ENCODE data around the gene LAMC2. TPM values are rescaled to one million over a fixed set of nuclear protein-coding genes. Genes with fewer than 3 reads are reported as not detected.

The LAMC2 gene
- total and polyA plus RNA-seq, 9 of the 15 experiments (the other 6 are each of a cell fraction or from before 2014, with no cell fraction given): 0.02 to 0.03 TPM; not detected in 7

DNA sequence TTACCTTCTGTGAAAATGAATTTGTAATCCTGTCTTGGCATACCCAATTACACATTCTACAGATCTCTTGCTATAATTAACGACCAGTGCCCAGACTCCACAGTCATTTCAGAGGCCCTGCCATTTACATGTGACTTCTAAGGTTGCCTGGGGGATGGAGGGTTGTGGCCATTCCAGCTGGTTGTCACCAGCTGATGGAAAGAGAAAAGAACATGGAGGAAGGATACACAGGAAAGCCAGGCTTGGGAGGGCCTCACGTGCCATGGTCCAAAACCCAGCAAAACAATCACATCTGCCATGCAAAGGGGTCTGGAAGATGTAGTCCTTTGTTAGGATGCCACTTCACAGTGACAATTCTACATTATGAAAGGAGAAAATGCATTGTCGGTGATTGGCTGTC, 59.3 kb downstream of the LAMC2 start:
- intact Hi-C loops (cut with micrococcal nuclease) (no loop called here), in situ Hi-C loops (cut with MboI) (loop anchor here (25.0 kb wide), 1 partner anchor 283 kb away; the partner anchor contains the start of gene SHCBP1L)
- Histone ChIP-seq H3K9me3 (replicated peaks; ENCODE audit: control insufficient read depth, insufficient read depth, low read depth, low read length) (no peaks in the 10 kb centered on the region), H3K4me1 (replicated peaks in 1 of 2; ENCODE audit: control insufficient read depth in 2 of 2, insufficient read depth in 2 of 2, low read length in 2 of 2) (no peaks in the 10 kb centered on the region), H3K9ac (ENCODE audit: insufficient read depth in 1 of 2, low read depth in 2 of 2, low read length in 2 of 2) (no peak overlapping the region), H2AFZ (ENCODE audit: low read depth, low read length) (no peak overlapping the region), H3K4me2 (ENCODE audit: insufficient read depth, low read length) (no peak overlapping the region), H3K27me3 (ENCODE audit: control insufficient read depth in 2 of 2, insufficient read depth in 2 of 2, low read length in 2 of 2) (peaks cover 2 to 10% of the 10 kb centered on the region in 2 experiments; a peak in 3 of 5 replicates), H3K9me1 (ENCODE audit: control insufficient read depth, insufficient read depth, low read length) (no peaks in the 10 kb centered on the region), H3K36me3 (ENCODE audit: control insufficient read depth, insufficient read depth, low read length) (no peaks in the 10 kb centered on the region), H3K27ac (ENCODE audit: extremely low read depth, low read depth, low read length) (no peak overlapping the region), H3K79me2 (ENCODE audit: control insufficient read depth, insufficient read depth, low read length) (no peaks in the 10 kb centered on the region), H4K20me1 (replicated peaks; ENCODE audit: control insufficient read depth, insufficient read depth, low read length) (no peaks in the 10 kb centered on the region), H3K4me3 (no peak overlapping the region)
- DNase-seq (ENCODE audit: extremely low read depth in 1 of 4, low spot score in 3 of 4) (no peak), FAIRE-seq (no peak), ATAC-seq (no peak)
- TF ChIP-seq C11orf30 (IDR thresholded peaks at IDR 0.05; ENCODE audit: low read depth) (no peak), SMC3 (conservative IDR thresholded peaks at IDR 0.05; ENCODE audit: insufficient read depth, low read depth, low read length) (no peak), ZNF444 (CRISPR knock-in tag; IDR thresholded peaks at IDR 0.05) (no peak), CBFA2T2 (conservative IDR thresholded peaks at IDR 0.05) (no peak)
- TF ChIP-seq, protein P1, sequence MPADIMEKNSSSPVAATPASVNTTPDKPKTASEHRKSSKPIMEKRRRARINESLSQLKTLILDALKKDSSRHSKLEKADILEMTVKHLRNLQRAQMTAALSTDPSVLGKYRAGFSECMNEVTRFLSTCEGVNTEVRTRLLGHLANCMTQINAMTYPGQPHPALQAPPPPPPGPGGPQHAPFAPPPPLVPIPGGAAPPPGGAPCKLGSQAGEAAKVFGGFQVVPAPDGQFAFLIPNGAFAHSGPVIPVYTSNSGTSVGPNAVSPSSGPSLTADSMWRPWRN (IDR thresholded peaks at IDR 0.05; ENCODE audit: low read depth): no peak
- ChIA-PET POLR2A (interaction anchor here (0.6 to 0.7 kb wide), 2 partner anchors 73 to 140 kb away, joined by 3 read pairs; no protein-coding TSS in a partner anchor), CTCF (ENCODE audit: low intra/inter-chr PET ratio) (no interaction called here)
- no TSS peak for BruUV-seq (replicated peaks)
- WGBS (ENCODE audit: insufficient coverage, low coverage, missing lambda C conversion rate): 0% methylated on average over 3 of the region's 3 CpGs

DNA sequence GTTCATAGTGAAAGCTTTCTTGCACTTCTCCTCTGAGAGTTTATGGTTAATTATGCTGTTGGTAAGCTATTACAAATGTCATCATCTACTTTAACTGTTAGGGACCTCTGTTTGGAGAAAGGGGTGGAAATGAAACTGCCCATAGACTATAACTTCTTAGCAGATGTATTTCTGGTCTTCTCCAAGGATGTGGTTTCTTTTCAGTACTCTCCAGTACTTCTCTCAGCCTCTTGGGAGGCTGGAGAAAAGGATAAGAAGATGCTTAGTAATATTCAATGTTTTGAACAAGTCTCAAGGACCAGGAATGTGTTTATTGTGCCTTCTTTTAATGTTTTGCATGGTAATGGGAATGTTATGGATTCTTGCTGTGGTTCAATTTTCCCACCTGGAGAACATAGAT, 60.4 kb downstream of the LAMC2 start:
- no peaks in the 10 kb centered on the region for H4K20me1 ChIP-seq (replicated peaks; ENCODE audit: control insufficient read depth, insufficient read depth, low read length)
- H3K36me3 ChIP-seq (ENCODE audit: control insufficient read depth, insufficient read depth, low read length): no peaks in the 10 kb centered on the region
- DNase-seq (ENCODE audit: extremely low read depth in 1 of 4, low spot score in 3 of 4): no peak
- FAIRE-seq: no peak
- no peak overlapping the region for H2AFZ ChIP-seq (ENCODE audit: low read depth, low read length)
- no peaks in the 10 kb centered on the region for H3K4me1 ChIP-seq (replicated peaks in 1 of 2; ENCODE audit: control insufficient read depth in 2 of 2, insufficient read depth in 2 of 2, low read length in 2 of 2)
- intact Hi-C loops (cut with micrococcal nuclease): no loop called here
- no peak overlapping the region for H3K9ac ChIP-seq (ENCODE audit: insufficient read depth in 1 of 2, low read depth in 2 of 2, low read length in 2 of 2)
- no peaks in the 10 kb centered on the region for H3K9me3 ChIP-seq (replicated peaks; ENCODE audit: control insufficient read depth, insufficient read depth, low read depth, low read length)
- ATAC-seq: no peak
- in situ Hi-C loops (cut with MboI): loop anchor here (25.0 kb wide), 1 partner anchor 284 kb away; the partner anchor contains the start of gene SHCBP1L
- TF ChIP-seq, protein P2, sequence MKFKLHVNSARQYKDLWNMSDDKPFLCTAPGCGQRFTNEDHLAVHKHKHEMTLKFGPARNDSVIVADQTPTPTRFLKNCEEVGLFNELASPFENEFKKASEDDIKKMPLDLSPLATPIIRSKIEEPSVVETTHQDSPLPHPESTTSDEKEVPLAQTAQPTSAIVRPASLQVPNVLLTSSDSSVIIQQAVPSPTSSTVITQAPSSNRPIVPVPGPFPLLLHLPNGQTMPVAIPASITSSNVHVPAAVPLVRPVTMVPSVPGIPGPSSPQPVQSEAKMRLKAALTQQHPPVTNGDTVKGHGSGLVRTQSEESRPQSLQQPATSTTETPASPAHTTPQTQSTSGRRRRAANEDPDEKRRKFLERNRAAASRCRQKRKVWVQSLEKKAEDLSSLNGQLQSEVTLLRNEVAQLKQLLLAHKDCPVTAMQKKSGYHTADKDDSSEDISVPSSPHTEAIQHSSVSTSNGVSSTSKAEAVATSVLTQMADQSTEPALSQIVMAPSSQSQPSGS (CRISPR knock-in tag; IDR thresholded peaks at IDR 0.05): no peak
- no peak for TF ChIP-seq OTX1 (CRISPR knock-in tag; IDR thresholded peaks at IDR 0.05)
- no peak overlapping the region for H3K4me3 ChIP-seq
- no TSS peak for BruUV-seq (replicated peaks)
- no peaks in the 10 kb centered on the region for H3K9me1 ChIP-seq (ENCODE audit: control insufficient read depth, insufficient read depth, low read length)
- H3K79me2 ChIP-seq (ENCODE audit: control insufficient read depth, insufficient read depth, low read length): no peaks in the 10 kb centered on the region
- CTCF ChIA-PET (ENCODE audit: low intra/inter-chr PET ratio): no interaction called here
- peaks cover 0 to 6% of the 10 kb centered on the region in 2 experiments; a peak in 3 of 5 replicates for H3K27me3 ChIP-seq (ENCODE audit: control insufficient read depth in 2 of 2, insufficient read depth in 2 of 2, low read length in 2 of 2)
- POLR2A ChIA-PET: interaction anchor here (0.6 to 0.7 kb wide), 2 partner anchors 38 to 246 kb away, joined by 3 to 4 read pairs; no protein-coding TSS in a partner anchor
- no peak overlapping the region for H3K4me2 ChIP-seq (ENCODE audit: insufficient read depth, low read length)
- H3K27ac ChIP-seq (ENCODE audit: extremely low read depth, low read depth, low read length): no peak overlapping the region
